CD4-positive, alpha-beta memory T cell (primary cell): Measurements from ENCODE around the gene MFAP3L. TPM values are rescaled to one million over a fixed set of nuclear protein-coding genes. Genes with fewer than 3 reads are reported as not detected.

Experiments
- CTCF ChIA-PET: fragments of 350-600 bp; sonication (Branson Sonifier 250); formaldehyde crosslinking; loops from one replicate; lab custom pipeline; 2021; ENCODE audit warnings: inconsistent platforms; ENCODE audit not compliant: partially characterized antibody; lab: Charles Lee
- POLR2A ChIA-PET: fragments of 350-600 bp; sonication (Branson Sonifier 250); formaldehyde crosslinking; loops from one replicate; lab custom pipeline; 2021; ENCODE audit not compliant: partially characterized antibody; lab: Charles Lee
- DNase-seq, 5 donors: peaks; one replicate each; pipeline versions ENCODE4 v3.0.0 to v3.0.0-alpha.2; 2020 to 2022; ENCODE audit warnings: mixed read lengths in 1 of 5
- H3K27ac ChIP-seq: one replicate; pipeline ENCODE4 v1.7.0; 2013; ENCODE audit warnings: low read depth, low read length
- H3K27me3 ChIP-seq: 2 replicates; pipeline ENCODE4 v1.7.0; 2013; ENCODE audit warnings: mild to moderate bottlenecking, low read length, moderate library complexity; ENCODE audit not compliant: insufficient read depth
- H3K36me3 ChIP-seq: 2 replicates; pipeline ENCODE4 v1.7.0; 2013; ENCODE audit warnings: mild to moderate bottlenecking, low read length, moderate library complexity; ENCODE audit not compliant: insufficient read depth
- H3K4me1 ChIP-seq: 2 replicates; pipeline ENCODE4 v1.7.0; 2013; ENCODE audit warnings: mild to moderate bottlenecking, low read length, moderate library complexity; ENCODE audit not compliant: insufficient read depth
- H3K4me3 ChIP-seq, 2 donors: one replicate each; pipeline ENCODE4 v1.7.0; 2013; ENCODE audit warnings: low read length in 2 of 2, mild to moderate bottlenecking in 1 of 2
- H3K9me3 ChIP-seq, 2 donors: one replicate each; pipeline ENCODE4 v1.7.0; 2013; ENCODE audit warnings: low read length in 2 of 2, control low read depth in 1 of 2; ENCODE audit not compliant: control insufficient read depth in 1 of 2
- H3K27ac Mint-ChIP-seq, 7 donors: one replicate each; pipeline ENCODE4 v1.8.0; 2020 to 2021; ENCODE audit warnings: mixed read lengths in 7 of 7, mild to moderate bottlenecking in 6 of 7, inconsistent platforms in 3 of 7, moderate library complexity in 3 of 7
- H3K27me3 Mint-ChIP-seq, 2 donors: one replicate each; pipeline ENCODE4 v1.8.0; 2020 to 2021; ENCODE audit warnings: mixed read lengths in 2 of 2
- H3K36me3 Mint-ChIP-seq, 2 donors: one replicate each; pipeline ENCODE4 v1.8.0; 2020 to 2021; ENCODE audit warnings: mixed read lengths in 2 of 2, inconsistent platforms in 1 of 2, mild to moderate bottlenecking in 1 of 2
- H3K4me1 Mint-ChIP-seq, 4 donors: one replicate each; pipeline ENCODE4 v1.8.0; 2020 to 2021; ENCODE audit warnings: mixed read lengths in 4 of 4, mild to moderate bottlenecking in 1 of 4
- H3K4me3 Mint-ChIP-seq, 8 donors: one replicate each; pipeline ENCODE4 v1.8.0; 2020 to 2021; ENCODE audit warnings: mixed read lengths in 8 of 8, mild to moderate bottlenecking in 7 of 8, moderate library complexity in 6 of 8, inconsistent platforms in 3 of 8
- H3K9me3 Mint-ChIP-seq, 8 donors: one replicate each; pipeline ENCODE4 v1.8.0; 2020 to 2021; ENCODE audit warnings: mixed read lengths in 8 of 8, mild to moderate bottlenecking in 5 of 8, inconsistent platforms in 3 of 8, moderate library complexity in 1 of 8
- intact Hi-C: fragments of 100-400 bp; cut with micrococcal nuclease; formaldehyde crosslinking; loops from one replicate; pipeline ENCODE4 v1.15.1; 2023
- polyA plus RNA-seq, 2 donors: library from polyadenylated mRNA; unstranded; fragments of 300-500 nt; fragmentation: Illumina TruSeq; gene quantifications; one replicate each; pipeline ENCODE4 v1.2.3, GENCODE V29; 2021
- total RNA-seq, 2 experiments: library from RNA; stranded (reverse); gene quantifications; one replicate each; pipeline ENCODE4 v1.2.3, GENCODE V29; 2021

The MFAP3L gene
- total and polyA plus RNA-seq, 4 experiments from 2014 or later: 0.76 to 2.4 (median 2.1) TPM; not detected in 1

DNA sequence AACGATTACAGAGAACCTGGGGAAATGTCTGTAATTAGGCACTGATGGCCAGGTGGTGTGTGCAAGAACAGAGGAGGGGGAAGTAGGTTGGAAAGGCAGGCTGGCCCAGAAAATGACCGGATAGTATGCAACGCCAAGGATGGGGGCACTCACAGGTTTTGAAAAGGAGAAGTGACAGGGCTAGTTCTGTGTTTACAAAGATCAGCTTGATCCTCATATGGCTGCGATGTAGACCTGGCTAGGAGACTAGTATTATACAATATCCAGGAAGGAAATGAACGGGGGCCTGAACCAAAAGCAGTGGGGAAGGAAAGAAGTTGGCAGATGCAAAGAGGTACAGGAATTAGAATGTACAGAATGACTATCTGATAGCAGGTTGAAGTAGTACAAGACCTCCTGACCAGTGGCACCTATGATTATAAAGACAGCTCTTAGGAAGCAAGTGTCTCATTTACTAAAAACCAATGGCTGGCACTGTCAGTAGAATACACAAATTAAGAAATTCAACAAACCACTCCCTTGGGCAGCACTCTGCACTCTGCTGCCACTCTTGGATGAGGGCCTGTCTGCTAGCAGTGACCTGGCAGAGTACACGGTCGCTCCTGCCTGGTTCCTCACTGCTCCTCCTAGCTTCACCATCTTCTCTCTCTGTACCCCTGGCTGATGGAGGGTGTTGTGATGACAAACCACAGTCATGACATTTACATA, 14.1 kb downstream of the MFAP3L start:
- ChIA-PET CTCF (no interaction called here), POLR2A (no interaction called here)
- no peaks in the 10 kb centered on the region for H3K27me3 ChIP-seq
- DNase-seq: no peak
- H3K9me3 ChIP-seq: no peaks in the 10 kb centered on the region
- H3K4me3 Mint-ChIP-seq: no peak overlapping the region
- no peak overlapping the region for H3K27ac Mint-ChIP-seq
- no peak overlapping the region for H3K27ac ChIP-seq
- peaks cover 0 to 3% (median 0%) of the 10 kb centered on the region in 8 donors for H3K9me3 Mint-ChIP-seq
- no peaks in the 10 kb centered on the region for H3K36me3 ChIP-seq
- intact Hi-C loops: no loop called here
- H3K36me3 Mint-ChIP-seq: no peaks in the 10 kb centered on the region
- H3K4me1 ChIP-seq: no peaks in the 10 kb centered on the region
- H3K27me3 Mint-ChIP-seq: peaks cover 2 to 3% of the 10 kb centered on the region in 2 donors
- H3K4me1 Mint-ChIP-seq: peaks cover 0 to 6% (median 2%) of the 10 kb centered on the region in 4 donors
- H3K4me3 ChIP-seq: no peak overlapping the region

DNA sequence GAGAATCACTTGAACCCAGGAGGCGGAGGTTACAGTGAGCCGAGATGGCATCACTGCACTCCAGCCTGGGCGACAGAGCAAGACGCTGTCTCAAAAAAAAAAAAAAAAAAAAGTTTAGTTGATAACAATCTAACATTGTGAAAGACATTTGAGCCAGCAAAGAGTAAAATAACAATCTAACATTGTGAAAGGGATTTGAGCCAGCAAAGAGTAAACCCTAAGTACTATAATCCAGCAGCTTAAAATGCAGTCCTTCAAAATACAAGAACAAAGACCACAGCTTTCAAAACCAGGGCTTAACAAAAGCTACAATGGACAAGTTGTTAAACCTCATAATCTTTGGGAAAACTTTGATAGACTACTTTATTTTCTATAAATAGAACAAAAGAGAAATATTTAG, 16.9 kb downstream of the MFAP3L start:
- no peak overlapping the region for H3K4me3 Mint-ChIP-seq
- H3K27ac Mint-ChIP-seq: no peak overlapping the region
- ChIA-PET POLR2A (no interaction called here), CTCF (interaction anchor here (1.4 kb wide), 1 partner anchor 199 kb away, joined by 3 read pairs; no protein-coding TSS in a partner anchor)
- no peaks in the 10 kb centered on the region for H3K4me1 ChIP-seq
- H3K9me3 Mint-ChIP-seq: peaks cover 0 to 3% (median 0%) of the 10 kb centered on the region in 8 donors
- intact Hi-C loops: no loop called here
- H3K4me3 ChIP-seq: no peak overlapping the region
- no peaks in the 10 kb centered on the region for H3K36me3 Mint-ChIP-seq
- H3K27me3 ChIP-seq: no peaks in the 10 kb centered on the region
- H3K36me3 ChIP-seq: no peaks in the 10 kb centered on the region
- no peaks in the 10 kb centered on the region for H3K9me3 ChIP-seq
- H3K27ac ChIP-seq: no peak overlapping the region
- no peak for DNase-seq
- peaks cover 0 to 6% (median 2%) of the 10 kb centered on the region in 4 donors for H3K4me1 Mint-ChIP-seq
- peaks cover 4 to 6% of the 10 kb centered on the region in 2 donors for H3K27me3 Mint-ChIP-seq

DNA sequence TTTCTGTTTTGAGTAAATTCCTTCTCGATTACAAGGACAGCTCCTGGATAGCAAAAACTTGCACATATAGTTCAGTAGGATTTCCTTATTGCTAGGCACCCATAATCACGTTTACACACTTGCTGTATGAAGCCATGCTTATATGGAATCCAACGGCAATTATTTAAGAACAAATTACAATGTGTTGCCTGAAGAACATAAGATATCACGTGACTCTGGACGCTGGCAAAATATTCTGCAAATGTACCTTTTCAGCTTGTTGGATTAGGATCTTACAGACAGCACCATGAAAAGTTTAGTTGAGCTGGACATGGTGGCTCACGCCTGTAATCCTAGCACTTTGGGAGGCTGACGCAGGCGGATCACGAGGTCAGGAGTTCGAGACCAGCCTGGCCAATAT, 17.4 kb downstream of the MFAP3L start:
- peaks cover 0 to 3% (median 0%) of the 10 kb centered on the region in 8 donors for H3K9me3 Mint-ChIP-seq
- intact Hi-C loops: no loop called here
- H3K4me1 Mint-ChIP-seq: peaks cover 0 to 6% (median 2%) of the 10 kb centered on the region in 4 donors
- H3K27ac ChIP-seq: no peak overlapping the region
- H3K27me3 ChIP-seq: no peaks in the 10 kb centered on the region
- no peaks in the 10 kb centered on the region for H3K9me3 ChIP-seq
- no peak for DNase-seq
- H3K4me3 Mint-ChIP-seq: no peak overlapping the region
- H3K36me3 Mint-ChIP-seq: no peaks in the 10 kb centered on the region
- ChIA-PET POLR2A (no interaction called here), CTCF (interaction anchor here (1.0 to 1.6 kb wide), 3 partner anchors 9 to 198 kb away, joined by 3 to 5 read pairs (median 3); no protein-coding TSS in a partner anchor)
- peaks cover 5 to 6% of the 10 kb centered on the region in 2 donors for H3K27me3 Mint-ChIP-seq
- no peaks in the 10 kb centered on the region for H3K36me3 ChIP-seq
- H3K4me3 ChIP-seq: no peak overlapping the region
- no peaks in the 10 kb centered on the region for H3K4me1 ChIP-seq
- no peak overlapping the region for H3K27ac Mint-ChIP-seq

DNA sequence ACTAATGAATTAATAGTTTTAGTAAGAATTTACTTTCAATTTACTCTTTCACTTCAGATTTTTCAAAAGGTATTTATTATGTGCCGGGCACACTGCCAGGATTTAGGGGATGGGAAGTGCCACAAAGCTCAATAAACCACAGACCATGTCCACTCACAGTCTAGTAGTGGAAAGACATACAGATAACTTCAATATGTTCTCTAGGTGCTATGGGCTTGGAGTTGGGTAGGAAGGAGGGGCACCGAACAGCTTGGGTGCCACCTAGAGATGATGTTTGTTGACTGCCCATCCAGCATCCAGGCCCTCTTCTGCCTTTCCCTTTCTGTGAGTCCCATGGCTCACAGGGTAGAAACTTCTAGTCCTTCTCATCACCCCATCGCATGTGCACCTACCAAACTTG, 17.8 kb downstream of the MFAP3L start:
- Mint-ChIP-seq H3K27ac (peak overlapping the region in 1 of 7 donors; percentile 0), H3K27me3 (peaks cover 5 to 6% of the 10 kb centered on the region in 2 donors), H3K36me3 (no peaks in the 10 kb centered on the region), H3K4me1 (peaks cover 0 to 6% (median 2%) of the 10 kb centered on the region in 4 donors), H3K9me3 (peaks cover 0 to 3% (median 0%) of the 10 kb centered on the region in 8 donors), H3K4me3 (peak overlapping the region in 1 of 8 donors; percentile 12)
- Histone ChIP-seq H3K4me3 (no peak overlapping the region), H3K27ac (no peak overlapping the region), H3K27me3 (no peaks in the 10 kb centered on the region), H3K9me3 (no peaks in the 10 kb centered on the region), H3K36me3 (no peaks in the 10 kb centered on the region), H3K4me1 (no peaks in the 10 kb centered on the region)
- POLR2A ChIA-PET: no interaction called here
- no peak for DNase-seq
- CTCF ChIA-PET: interaction anchor here (1.0 to 1.6 kb wide), 3 partner anchors 9 to 198 kb away, joined by 3 to 5 read pairs (median 3); no protein-coding TSS in a partner anchor
- intact Hi-C loops: no loop called here

DNA sequence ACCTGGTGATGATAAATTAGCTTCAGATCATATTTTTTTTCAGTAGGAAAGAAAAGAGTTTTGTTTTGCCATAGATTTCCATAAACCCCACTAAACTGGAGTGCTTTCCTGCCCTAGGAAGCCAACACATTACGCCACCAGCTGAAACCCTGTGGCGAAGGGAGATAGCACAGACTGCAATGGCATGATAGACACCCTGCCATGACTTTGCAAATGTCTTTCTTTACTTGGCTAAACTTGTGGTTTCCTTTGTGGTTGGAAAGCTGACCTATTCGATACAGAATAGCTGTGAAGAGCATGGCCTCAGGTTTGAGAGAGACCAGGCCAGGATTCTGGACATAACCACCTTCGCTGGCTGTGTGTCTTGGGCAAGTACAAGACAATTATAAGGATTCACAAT, 19.1 kb downstream of the MFAP3L start:
- no peaks in the 10 kb centered on the region for H3K4me1 ChIP-seq
- Mint-ChIP-seq H3K4me3 (no peak overlapping the region), H3K4me1 (peaks cover 0 to 6% (median 2%) of the 10 kb centered on the region in 4 donors), H3K27me3 (peaks cover 5 to 6% of the 10 kb centered on the region in 2 donors), H3K36me3 (no peaks in the 10 kb centered on the region), H3K9me3 (peaks cover 0 to 3% (median 0%) of the 10 kb centered on the region in 8 donors), H3K27ac (no peak overlapping the region)
- H3K9me3 ChIP-seq: no peaks in the 10 kb centered on the region
- POLR2A ChIA-PET: no interaction called here
- no peak overlapping the region for H3K4me3 ChIP-seq
- H3K27me3 ChIP-seq: no peaks in the 10 kb centered on the region
- intact Hi-C loops: no loop called here
- no peak for DNase-seq
- H3K36me3 ChIP-seq: no peaks in the 10 kb centered on the region
- CTCF ChIA-PET: interaction anchor here (1.5 to 1.6 kb wide), 2 partner anchors 15 to 41 kb away, joined by 3 to 5 read pairs; no protein-coding TSS in a partner anchor
- no peak overlapping the region for H3K27ac ChIP-seq

DNA sequence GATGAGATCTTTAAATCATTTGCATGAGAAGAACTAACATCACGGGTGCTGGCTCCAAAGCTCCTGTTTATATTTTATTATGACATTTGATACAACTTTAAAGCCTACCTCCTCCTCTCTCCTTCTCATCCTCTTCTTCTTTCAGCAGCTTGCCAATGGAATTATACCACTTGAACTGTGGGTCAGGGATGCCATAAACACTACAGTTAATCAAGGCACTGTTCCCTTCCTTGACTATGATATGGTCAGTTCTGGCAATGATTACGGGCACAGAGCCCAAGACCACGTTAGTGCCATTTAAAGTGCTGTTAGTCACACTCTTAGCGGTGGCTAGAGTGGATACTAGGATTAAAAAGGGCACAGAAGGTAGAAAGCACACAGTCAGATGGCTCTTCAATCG, 20.7 kb downstream of the MFAP3L start:
- H3K36me3 Mint-ChIP-seq: no peaks in the 10 kb centered on the region
- H3K4me3 Mint-ChIP-seq: no peak overlapping the region
- H3K27ac Mint-ChIP-seq: peak overlapping the region in 1 of 7 donors; percentile 19
- ChIA-PET POLR2A (no interaction called here), CTCF (interaction anchor here (1.0 kb wide), 1 partner anchor 10 kb away, joined by 3 read pairs; no protein-coding TSS in a partner anchor)
- no peak overlapping the region for H3K4me3 ChIP-seq
- DNase-seq: no peak
- no peaks in the 10 kb centered on the region for H3K36me3 ChIP-seq
- no peaks in the 10 kb centered on the region for H3K9me3 ChIP-seq
- H3K4me1 Mint-ChIP-seq: peaks cover 0 to 6% (median 2%) of the 10 kb centered on the region in 4 donors
- intact Hi-C loops: no loop called here
- H3K27me3 ChIP-seq: no peaks in the 10 kb centered on the region
- no peaks in the 10 kb centered on the region for H3K4me1 ChIP-seq
- peaks cover 5 to 6% of the 10 kb centered on the region in 2 donors for H3K27me3 Mint-ChIP-seq
- H3K9me3 Mint-ChIP-seq: no peaks in the 10 kb centered on the region
- no peak overlapping the region for H3K27ac ChIP-seq

DNA sequence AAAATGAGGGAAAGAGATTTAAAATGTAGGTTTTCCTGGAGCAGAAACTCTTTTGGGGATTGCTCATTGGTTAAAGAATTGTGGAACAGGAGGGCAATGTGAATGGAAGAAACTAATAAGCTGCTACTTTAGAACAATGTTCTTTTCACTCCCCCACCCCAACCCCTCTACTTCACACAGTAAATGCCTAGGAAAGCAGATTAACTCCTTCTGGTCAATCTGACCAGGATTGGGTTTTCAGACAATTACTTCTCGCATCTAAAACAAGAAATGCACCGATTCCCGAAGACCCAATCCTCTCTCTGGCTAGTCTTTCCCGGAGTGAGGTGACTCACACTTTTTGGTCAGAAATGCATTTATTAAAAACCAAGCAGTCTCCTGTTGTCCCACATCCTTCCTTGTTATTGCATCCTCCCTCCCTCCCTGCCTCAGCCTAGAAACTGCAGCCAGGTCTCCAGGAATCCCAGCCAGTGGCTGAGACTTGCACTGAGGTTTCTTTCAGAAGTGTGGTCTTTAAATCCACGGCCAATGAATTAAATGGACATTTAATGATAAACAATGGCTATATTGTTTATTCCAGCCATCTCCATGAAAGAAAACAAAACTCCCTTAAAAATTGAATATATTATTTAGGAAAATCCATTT, 21.4 kb downstream of the MFAP3L start:
- no peaks in the 10 kb centered on the region for H3K9me3 ChIP-seq
- no peaks in the 10 kb centered on the region for H3K9me3 Mint-ChIP-seq
- H3K4me1 ChIP-seq: no peaks in the 10 kb centered on the region
- H3K27me3 Mint-ChIP-seq: peaks cover 3 to 4% of the 10 kb centered on the region in 2 donors
- intact Hi-C loops: no loop called here
- H3K4me3 ChIP-seq: no peak overlapping the region
- no peak overlapping the region for H3K4me3 Mint-ChIP-seq
- H3K27ac Mint-ChIP-seq: no peak overlapping the region
- no peak for DNase-seq
- CTCF ChIA-PET: no interaction called here
- H3K4me1 Mint-ChIP-seq: peaks cover 0 to 6% (median 2%) of the 10 kb centered on the region in 4 donors
- POLR2A ChIA-PET: no interaction called here
- no peak overlapping the region for H3K27ac ChIP-seq
- no peaks in the 10 kb centered on the region for H3K27me3 ChIP-seq
- no peaks in the 10 kb centered on the region for H3K36me3 ChIP-seq
- H3K36me3 Mint-ChIP-seq: no peaks in the 10 kb centered on the region
